VCaP (cell line): Measurements from ENCODE around the gene RBM6.

ENCODE experiments used
- H3K27ac ChIP-seq: fragments of 450-650 bp; 2 replicates; pipeline ENCODE4 v1.5.1; 2017
- CTCF ChIP-seq: fragments of 450-650 bp; conservative IDR thresholded peaks from 2 replicates; pipeline ENCODE4 v1.5.1; 2017; ENCODE audit warnings: mild to moderate bottlenecking, moderate library complexity

The RBM6 gene

GRCh38 chr3:49939858-49940666, at the start of gene RBM6:
Gene RBM6, plus strand, starts transcription at chr3:49940150. Its CDS starts 22,492 bp downstream, at chr3:49962642.
- TF ChIP-seq CTCF: 0 out of 2 replicates have a peak, but pooled peaks have one; percentile 9
- peak within 1 kb of the TSS; percentile 94 for H3K27ac ChIP-seq

DNA sequence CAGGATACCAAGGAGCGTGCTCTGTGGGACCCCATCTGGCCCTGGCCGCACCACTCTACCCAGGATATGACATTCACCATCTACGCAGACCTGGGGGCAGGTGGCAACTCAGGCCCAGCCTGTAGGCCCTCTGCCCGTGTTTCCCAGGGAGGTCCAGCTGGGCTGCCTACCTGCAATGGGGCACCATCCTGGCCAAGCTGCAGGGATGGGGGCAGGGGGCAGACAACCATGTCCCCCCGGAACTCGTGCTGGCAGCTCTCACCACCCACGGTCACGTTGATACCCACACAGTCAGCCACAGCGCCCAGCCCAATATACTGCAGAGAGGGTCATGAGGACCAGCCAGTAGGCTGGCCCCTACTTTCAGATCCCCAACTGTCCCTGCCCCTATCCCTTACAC, 44.2 kb upstream of the RBM6 start:
- no peak overlapping the region for H3K27ac ChIP-seq
- TF ChIP-seq CTCF: no peak

GRCh38 chr3:49896345-49896744, 43.6 kb upstream of the RBM6 start:
- no peak for TF ChIP-seq CTCF
- H3K27ac ChIP-seq: no peak overlapping the region

GRCh38 chr3:49898991-49899390, 41.0 kb upstream of the RBM6 start:
- H3K27ac ChIP-seq: no peak overlapping the region
- TF ChIP-seq CTCF: no peak

GRCh38 chr3:49899815-49900214, 40.1 kb upstream of the RBM6 start:
- no peak overlapping the region for H3K27ac ChIP-seq
- TF ChIP-seq CTCF: no peak

DNA sequence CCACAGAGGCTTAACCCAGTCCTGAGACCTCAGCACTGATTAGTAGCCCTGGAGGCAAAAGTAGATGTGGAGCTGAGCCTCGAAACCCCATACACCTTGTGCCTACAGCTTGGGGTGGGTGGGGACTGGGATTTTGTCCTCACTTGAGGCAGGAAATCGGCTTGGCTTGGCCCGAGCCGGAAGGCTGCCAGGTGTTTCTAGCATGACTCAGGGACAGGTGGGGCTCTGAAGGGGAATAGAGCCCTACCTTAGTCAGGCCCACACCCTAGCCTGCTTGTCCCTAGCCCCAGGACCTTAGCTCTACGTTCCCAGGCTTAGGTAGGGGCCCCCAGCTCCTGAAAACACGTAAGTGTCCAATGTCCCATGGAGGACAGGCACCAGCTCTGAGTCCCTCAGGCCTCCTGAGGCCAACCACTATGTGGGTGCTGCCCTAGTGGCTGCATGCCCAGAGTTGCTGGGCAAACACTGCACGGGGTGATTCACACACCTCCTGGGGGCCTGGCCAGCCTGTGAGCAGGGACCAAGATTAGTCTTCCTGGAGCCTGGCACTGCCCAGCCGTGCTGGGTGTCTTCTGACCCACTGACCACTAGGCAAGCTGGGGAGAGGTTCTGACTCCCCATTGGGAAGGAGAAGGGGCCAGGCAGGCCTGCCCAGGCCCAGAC, 39.3 kb upstream of the RBM6 start:
- TF ChIP-seq CTCF: no peak
- H3K27ac ChIP-seq: no peak overlapping the region
